ENCODE data around the gene PSME3IP1. TPM values are rescaled to one million over a fixed set of nuclear protein-coding genes. Genes with fewer than 3 reads are reported as not detected.

PSME3IP1 gene
- polyA plus RNA-seq, 1 experiment, result 96.5 TPM

DNA sequence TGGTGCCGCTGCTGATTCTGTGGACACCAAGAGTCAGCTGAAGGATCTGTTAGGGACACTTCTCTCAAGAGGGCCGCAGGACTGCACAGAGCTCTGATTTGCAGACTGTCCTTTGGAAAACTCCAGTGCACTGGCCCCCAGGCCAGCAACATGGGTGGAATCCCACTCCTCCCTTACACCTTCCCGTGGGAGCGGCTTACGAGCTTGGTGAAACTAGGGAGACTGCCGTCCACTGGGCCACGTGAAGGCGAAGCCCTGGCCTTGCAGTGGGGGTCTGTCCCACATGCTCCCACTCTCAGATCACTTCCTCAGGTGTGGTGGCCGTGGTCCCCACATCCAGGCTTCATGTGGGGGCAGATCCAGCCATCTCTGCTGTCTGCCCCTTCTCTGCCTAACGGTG, 36.4 kb downstream of the PSME3IP1 start:
- Histone ChIP-seq H3K36me3 (ENCODE audit: control insufficient read depth, insufficient read depth, low read length) (peaks cover 14% of the 10 kb centered on the region), H3K4me3 (ENCODE audit: low read depth, low read length) (no peak overlapping the region), H3K27me3 (ENCODE audit: control insufficient read depth, insufficient read depth, low read length) (no peaks in the 10 kb centered on the region)
- no peak for DNase-seq (ENCODE audit: low read depth)
- no peak for TF ChIP-seq CTCF (IDR thresholded peaks at IDR 0.05; ENCODE audit: insufficient read depth, low read depth, low read length)
- ChIA-PET CTCF (interaction anchor here (0.8 to 4.4 kb wide), 3 partner anchors 57 to 65 kb away, joined by 3 to 19 read pairs (median 15); partner anchors contain the start of gene CPNE2), POLR2A (no interaction called here)

GRCh38 chr16:57148481-57148880, 37.4 kb downstream of the PSME3IP1 start:
- H3K36me3 ChIP-seq (ENCODE audit: control insufficient read depth, insufficient read depth, low read length), result peaks cover 6% of the 10 kb centered on the region
- ChIA-PET CTCF (interaction anchor here (2.5 to 4.4 kb wide), 2 partner anchors 56 to 64 kb away, joined by 15 to 19 read pairs; partner anchors contain the start of gene CPNE2), POLR2A (no interaction called here)
- no peaks in the 10 kb centered on the region for H3K27me3 ChIP-seq (ENCODE audit: control insufficient read depth, insufficient read depth, low read length)
- TF ChIP-seq CTCF (IDR thresholded peaks at IDR 0.05; ENCODE audit: insufficient read depth, low read depth, low read length), result no peak
- no peak for DNase-seq (ENCODE audit: low read depth)
- no peak overlapping the region for H3K4me3 ChIP-seq (ENCODE audit: low read depth, low read length)

DNA sequence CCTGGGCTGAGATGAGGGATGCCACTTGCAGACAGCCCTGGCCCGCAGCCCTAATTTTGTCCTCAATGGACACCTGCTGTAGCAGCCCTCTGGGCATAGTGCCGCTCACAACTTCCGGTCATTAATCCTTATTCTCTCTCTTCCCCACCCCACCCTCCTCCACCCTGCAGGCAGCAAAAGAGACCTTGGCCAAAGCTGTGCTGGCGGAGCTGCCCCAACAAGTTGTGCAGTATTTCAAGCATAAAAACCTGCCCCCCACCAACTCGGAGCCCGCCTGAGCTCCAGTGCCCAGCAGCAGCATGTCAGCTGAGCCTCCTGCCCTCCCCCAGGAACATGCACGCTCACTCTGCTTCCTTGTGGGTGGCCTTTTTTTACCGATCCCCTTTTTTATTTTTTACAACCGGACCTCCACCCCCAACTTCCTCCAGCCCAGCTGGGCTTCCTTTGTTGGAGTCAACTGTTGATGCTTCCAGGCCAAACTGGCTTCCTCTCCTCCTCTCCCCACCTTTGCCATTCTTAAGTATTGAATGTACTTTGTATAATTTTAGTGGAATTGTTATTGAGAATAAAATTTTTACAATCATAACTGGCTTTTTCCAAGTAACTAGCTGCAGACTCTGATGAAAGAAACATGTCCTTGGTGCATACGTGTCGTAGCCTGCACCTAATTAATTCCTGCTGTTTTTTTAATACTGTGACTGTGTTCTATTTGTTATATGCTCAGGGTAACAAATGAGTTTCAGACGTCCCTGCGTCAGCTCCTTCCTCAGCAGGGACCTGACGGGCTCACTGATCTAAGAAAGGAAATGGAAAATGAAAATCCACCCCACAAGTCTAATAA, 38.2 kb downstream of the PSME3IP1 start:
- ChIA-PET CTCF (interaction anchor here (2.5 to 4.4 kb wide), 2 partner anchors 55 to 63 kb away, joined by 15 to 19 read pairs; partner anchors contain the start of gene CPNE2), POLR2A (interaction anchor here (0.7 kb wide), 1 partner anchor 49 kb away, joined by 3 read pairs; no protein-coding TSS in a partner anchor)
- Histone ChIP-seq H3K4me3 (ENCODE audit: low read depth, low read length) (no peak overlapping the region), H3K36me3 (ENCODE audit: control insufficient read depth, insufficient read depth, low read length) (peaks cover 4% of the 10 kb centered on the region), H3K27me3 (ENCODE audit: control insufficient read depth, insufficient read depth, low read length) (no peaks in the 10 kb centered on the region)
- TF ChIP-seq CTCF (IDR thresholded peaks at IDR 0.05; ENCODE audit: insufficient read depth, low read depth, low read length), result no peak
- peak; percentile 67 for DNase-seq (ENCODE audit: low read depth)

- ChIA-PET CTCF (no interaction called here), POLR2A (no interaction called here)
- 0 out of 2 replicates have a peak, but pooled peaks have one; percentile 21 for TF ChIP-seq CTCF (IDR thresholded peaks at IDR 0.05; ENCODE audit: insufficient read depth, low read depth, low read length)
- DNase-seq (ENCODE audit: low read depth), result no peak
- Histone ChIP-seq H3K27me3 (ENCODE audit: control insufficient read depth, insufficient read depth, low read length) (no peaks in the 10 kb centered on the region), H3K36me3 (ENCODE audit: control insufficient read depth, insufficient read depth, low read length) (peaks cover 4% of the 10 kb centered on the region), H3K4me3 (ENCODE audit: low read depth, low read length) (no peak overlapping the region)
These were observed 39.1 kb downstream of the PSME3IP1 start for GRCh38 chr16:57146735-57147134.

GRCh38 chr16:57146040-57146647, 39.7 kb downstream of the PSME3IP1 start:
- Histone ChIP-seq H3K27me3 (ENCODE audit: control insufficient read depth, insufficient read depth, low read length) (no peaks in the 10 kb centered on the region), H3K4me3 (ENCODE audit: low read depth, low read length) (no peak overlapping the region), H3K36me3 (ENCODE audit: control insufficient read depth, insufficient read depth, low read length) (peaks cover 4% of the 10 kb centered on the region)
- CTCF ChIA-PET, result interaction anchor here (1.1 kb wide), 1 partner anchor 21 kb away, joined by 4 read pairs; no protein-coding TSS in a partner anchor
- no peak for TF ChIP-seq CTCF (IDR thresholded peaks at IDR 0.05; ENCODE audit: insufficient read depth, low read depth, low read length)
- DNase-seq (ENCODE audit: low read depth), result no peak
- POLR2A ChIA-PET, result no interaction called here

All from BJ (cell line).